ENCODE measurements around the gene KRT38. TPM values are rescaled to one million over a fixed set of nuclear protein-coding genes. Genes with fewer than 3 reads are reported as not detected.

The KRT38 gene
- total RNA-seq, 1 experiment from 2014 or later: not detected

- H2BK5ac ChIP-seq (ENCODE audit: insufficient read length, low read length): no peak overlapping the region
- H3K56ac ChIP-seq (ENCODE audit: insufficient read length, low read depth, low read length): no peak overlapping the region
- no peaks in the 10 kb centered on the region for H3K4me1 ChIP-seq (ENCODE audit: insufficient read depth, low read length)
- Mint-ChIP-seq H3K4me3 (no peak overlapping the region), H3K4me1 (no peaks in the 10 kb centered on the region), H3K27me3 (ENCODE audit: low read depth) (peaks cover 3% of the 10 kb centered on the region), H3K27ac (no peak overlapping the region), H3K36me3 (ENCODE audit: insufficient read depth in 1 of 3, low read depth in 3 of 3) (no peaks in the 10 kb centered on the region; a peak in 1 of 7 replicates), H3K9me3 (peaks cover 0 to 2% of the 10 kb centered on the region in 2 experiments; a peak in 2 of 5 replicates)
- H4K91ac ChIP-seq (ENCODE audit: insufficient read length, low read depth, low read length): no peak overlapping the region
- no peak overlapping the region for H2AK5ac ChIP-seq (ENCODE audit: insufficient read length, low read length)
- H3K27ac ChIP-seq (ENCODE audit: insufficient read length, low read depth, low read length): no peak overlapping the region
- no peak overlapping the region for H3K4ac ChIP-seq (ENCODE audit: low read depth, low read length)
- no peak overlapping the region for H3K14ac ChIP-seq (ENCODE audit: insufficient read depth, low read length)
- H2BK12ac ChIP-seq (ENCODE audit: insufficient read length, low read depth, low read length): no peak overlapping the region
- no peak overlapping the region for H2BK15ac ChIP-seq (ENCODE audit: low read depth, low read length)
- no peak overlapping the region for H4K5ac ChIP-seq (ENCODE audit: insufficient read length, low read depth, low read length)
- no peak overlapping the region for H3K18ac ChIP-seq (ENCODE audit: insufficient read length, low read depth, low read length)
- H3K27me3 ChIP-seq (ENCODE audit: insufficient read depth, low read length): no peaks in the 10 kb centered on the region
- H3K9me3 ChIP-seq (ENCODE audit: control insufficient read depth, low read depth, low read length): no peaks in the 10 kb centered on the region
- no peak overlapping the region for H3K4me2 ChIP-seq (ENCODE audit: insufficient read depth, insufficient read length, low read length)
- no peaks in the 10 kb centered on the region for H3K23me2 ChIP-seq (ENCODE audit: insufficient read length, low read depth, low read length, poor library complexity, severe bottlenecking)
- DNase-seq: no peak
- no peak overlapping the region for H4K8ac ChIP-seq (replicated peaks; ENCODE audit: insufficient read length, low read depth, low read length)
- no peak overlapping the region for H3K9ac ChIP-seq (ENCODE audit: extremely low read depth, insufficient read length, low read length)
- no peaks in the 10 kb centered on the region for H3K79me1 ChIP-seq (ENCODE audit: insufficient read depth, low read depth, low read length, poor library complexity, severe bottlenecking)
- no peaks in the 10 kb centered on the region for H4K20me1 ChIP-seq (ENCODE audit: control insufficient read depth, insufficient read depth, insufficient read length)
- H3K23ac ChIP-seq (ENCODE audit: insufficient read length, low read depth, low read length): no peak overlapping the region
- no peak overlapping the region for H3T11ph ChIP-seq (ENCODE audit: low read length)
- no peak overlapping the region for H2AFZ ChIP-seq (ENCODE audit: low read length)
- H3K79me2 ChIP-seq (ENCODE audit: insufficient read depth, low read length): no peaks in the 10 kb centered on the region
- WGBS (ENCODE audit: extremely low coverage, insufficient read length, low lambda C conversion rate): no CpG with 5 or more reads among the region's 22 CpGs
- H2BK20ac ChIP-seq (ENCODE audit: low read depth, low read length, poor library complexity, severe bottlenecking): no peak overlapping the region
- H2BK120ac ChIP-seq (ENCODE audit: low read depth, low read length, poor library complexity, severe bottlenecking): no peak overlapping the region
- no peak for TF ChIP-seq CTCF (conservative IDR thresholded peaks at IDR 0.05)
Observed at GRCh38 chr17:41476866-41477815, 36.4 kb upstream of the KRT38 start.

All from H9 (cell line).